ENCODE results near the gene TRPM2. TPM values are rescaled to one million over a fixed set of nuclear protein-coding genes. Genes with fewer than 3 reads are reported as not detected.

TRPM2 gene
- total and polyA plus RNA-seq, 2 of the 13 experiments (the other 11 are each of a cell fraction or from before 2014, with no cell fraction given), result 0.07 to 0.20 TPM

DNA sequence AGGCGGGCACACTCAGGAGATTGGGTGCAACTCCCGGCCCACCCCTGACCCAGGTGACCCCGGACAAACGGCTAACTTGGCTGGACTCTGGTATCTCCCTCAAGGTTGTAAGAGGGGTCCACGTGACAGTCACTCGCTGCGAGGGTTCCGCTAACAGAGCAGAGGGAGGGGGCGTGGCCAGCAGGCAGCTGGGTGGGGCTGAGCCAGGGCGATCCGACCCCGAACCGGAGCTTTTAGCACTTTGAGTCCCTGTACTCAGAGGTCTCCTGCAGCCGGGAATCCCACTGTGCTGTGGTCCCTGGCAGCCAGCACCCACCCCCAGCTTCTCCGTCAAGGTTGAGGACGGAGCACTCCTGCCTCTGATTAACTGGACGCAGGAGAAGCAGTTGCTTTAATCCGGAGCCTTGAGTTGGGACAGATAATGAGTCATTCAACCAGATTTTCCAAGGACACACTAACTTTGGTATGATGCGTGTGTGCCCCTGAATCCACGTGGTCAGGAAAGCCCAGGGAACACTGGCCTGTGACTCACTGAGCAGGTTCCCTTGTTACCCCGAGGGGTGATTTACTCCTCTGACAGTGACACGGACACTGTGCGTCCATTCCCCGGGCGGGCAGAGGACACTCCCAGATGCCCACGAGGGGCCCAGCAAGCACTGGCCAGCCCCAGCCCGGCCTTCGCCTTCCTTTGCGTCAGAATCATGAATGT lies 16.8 kb downstream of the TRPM2 start (continued):
- TF ChIP-seq SOX5 (CRISPR knock-in tag; IDR thresholded peaks at IDR 0.05; ENCODE audit: borderline replicate concordance) (0 out of 2 replicates have a peak, but pooled peaks have one; percentile 25), KLF16 (CRISPR knock-in tag; IDR thresholded peaks at IDR 0.05) (peak in 1 of 2 experiments; percentile 65; a peak in 1 of 4 replicates), ZNF776 (CRISPR knock-in tag; IDR thresholded peaks at IDR 0.05) (no peak), NFRKB (IDR thresholded peaks at IDR 0.05) (no peak), ELK4 (CRISPR knock-in tag; IDR thresholded peaks at IDR 0.05; ENCODE audit: borderline replicate concordance) (no peak), BHLHE40 (IDR thresholded peaks at IDR 0.05; ENCODE audit: low read length) (0 out of 2 replicates have a peak, but pooled peaks have one; percentile 10), ZNF484 (CRISPR knock-in tag; IDR thresholded peaks at IDR 0.05; ENCODE audit: borderline replicate concordance, low read depth) (no peak), ZNF451 (CRISPR knock-in tag; IDR thresholded peaks at IDR 0.05) (no peak), SCMH1 (CRISPR knock-in tag; IDR thresholded peaks at IDR 0.05; ENCODE audit: borderline replicate concordance) (no peak), HOXA5 (CRISPR knock-in tag; IDR thresholded peaks at IDR 0.05) (peak; percentile 51; the same call in 1 of the 2 replicates), ZNF30 (CRISPR knock-in tag; IDR thresholded peaks at IDR 0.05) (no peak), HOMEZ (CRISPR knock-in tag; IDR thresholded peaks at IDR 0.05; ENCODE audit: low read depth) (no peak), ZBTB49 (CRISPR knock-in tag; IDR thresholded peaks at IDR 0.05; ENCODE audit: borderline replicate concordance) (no peak), DPF2 (CRISPR knock-in tag; IDR thresholded peaks at IDR 0.05; ENCODE audit: borderline replicate concordance, low read depth) (0 out of 2 replicates have a peak, but pooled peaks have one; percentile 37), FOXA3 (CRISPR knock-in tag; IDR thresholded peaks at IDR 0.05) (0 out of 2 replicates have a peak, but pooled peaks have one; percentile 16), CREB3 (CRISPR knock-in tag; IDR thresholded peaks at IDR 0.05) (no peak), ZNF615 (CRISPR knock-in tag; IDR thresholded peaks at IDR 0.05; ENCODE audit: borderline replicate concordance) (no peak), ZNF549 (CRISPR knock-in tag; IDR thresholded peaks at IDR 0.05) (no peak), HES4 (CRISPR knock-in tag; IDR thresholded peaks at IDR 0.05; ENCODE audit: borderline replicate concordance) (no peak), RXRB (CRISPR knock-in tag; IDR thresholded peaks at IDR 0.05; ENCODE audit: borderline replicate concordance) (peak; percentile 69; the same call in 1 of the 2 replicates), ZNF282 (IDR thresholded peaks at IDR 0.05; ENCODE audit: partially characterized antibody) (no peak)

Data from HepG2 (cell line).